ENCODE data around the gene MSS51. TPM values are rescaled to one million over a fixed set of nuclear protein-coding genes. Genes with fewer than 3 reads are reported as not detected.

MSS51 gene
- total RNA-seq, 2 donors from 2014 or later = 3.9 to 4.0 TPM

GRCh38 chr10:73404690-73405089 is 28.7 kb downstream of the MSS51 start:
- no peak overlapping the region for H3K27ac Mint-ChIP-seq

GRCh38 chr10:73401636-73402035 is 31.7 kb downstream of the MSS51 start:
- Histone ChIP-seq H3K9me3 (ENCODE audit: control insufficient read depth, low read length) (peaks cover 9% of the 10 kb centered on the region), H3K9ac (ENCODE audit: extremely low read depth, low read length, poor library complexity, severe bottlenecking) (no peak overlapping the region), H3K27me3 (ENCODE audit: control insufficient read depth, insufficient read depth, low read length, poor library complexity, severe bottlenecking) (no peaks in the 10 kb centered on the region), H3K4me3 (ENCODE audit: low read length) (no peak overlapping the region), H3K4me1 (ENCODE audit: control insufficient read depth, insufficient read depth, low read length) (no peaks in the 10 kb centered on the region), H3K36me3 (ENCODE audit: control insufficient read depth, insufficient read depth, low read length) (peaks cover 34% of the 10 kb centered on the region), H3K27ac (ENCODE audit: low read depth, low read length) (no peak overlapping the region)
- H3K4me3 Mint-ChIP-seq = no peak overlapping the region
- H3K27me3 Mint-ChIP-seq (ENCODE audit: insufficient read depth) = no peaks in the 10 kb centered on the region
- WGBS, 2 experiments (ENCODE audit: insufficient coverage in 1 of 2, insufficient read length in 1 of 2) = 95 to 97% methylated on average over 6 of the region's 6 CpGs
- peaks cover 6% of the 10 kb centered on the region for H3K4me1 Mint-ChIP-seq
- TF ChIP-seq CTCF (conservative IDR thresholded peaks at IDR 0.05) = no peak
- peaks cover 29% of the 10 kb centered on the region for H3K36me3 Mint-ChIP-seq (ENCODE audit: low read depth)
- no peak for DNase-seq
- H3K27ac Mint-ChIP-seq = no peak overlapping the region
- H3K9me3 Mint-ChIP-seq = peaks cover 3% of the 10 kb centered on the region

More at GRCh38 chr10:73404690-73405089, 28.7 kb downstream of the MSS51 start:
- Histone ChIP-seq H3K4me3 (ENCODE audit: low read length) (no peak overlapping the region), H3K9ac (ENCODE audit: extremely low read depth, low read length, poor library complexity, severe bottlenecking) (no peak overlapping the region), H3K4me1 (ENCODE audit: control insufficient read depth, insufficient read depth, low read length) (no peaks in the 10 kb centered on the region), H3K36me3 (ENCODE audit: control insufficient read depth, insufficient read depth, low read length) (peaks cover 22% of the 10 kb centered on the region), H3K27ac (ENCODE audit: low read depth, low read length) (no peak overlapping the region), H3K9me3 (ENCODE audit: control insufficient read depth, low read length) (peaks cover 14% of the 10 kb centered on the region), H3K27me3 (ENCODE audit: control insufficient read depth, insufficient read depth, low read length, poor library complexity, severe bottlenecking) (no peaks in the 10 kb centered on the region)
- no peak overlapping the region for H3K4me3 Mint-ChIP-seq
- H3K27me3 Mint-ChIP-seq (ENCODE audit: insufficient read depth) = no peaks in the 10 kb centered on the region
- TF ChIP-seq CTCF (conservative IDR thresholded peaks at IDR 0.05) = no peak
- 91 to 94% methylated on average over 8 to 9 of the region's 9 CpGs for WGBS, 2 experiments (ENCODE audit: insufficient coverage in 1 of 2, insufficient read length in 1 of 2)
- peaks cover 19% of the 10 kb centered on the region for H3K4me1 Mint-ChIP-seq
- DNase-seq = no peak
- H3K36me3 Mint-ChIP-seq (ENCODE audit: low read depth) = peaks cover 24% of the 10 kb centered on the region
- H3K9me3 Mint-ChIP-seq = peaks cover 3% of the 10 kb centered on the region

GRCh38 chr10:73399063-73399462 is 34.3 kb downstream of the MSS51 start:
- no peak overlapping the region for H3K4me3 ChIP-seq (ENCODE audit: low read length)
- no peak for TF ChIP-seq CTCF (conservative IDR thresholded peaks at IDR 0.05)

More at GRCh38 chr10:73399063-73399462, 34.3 kb downstream of the MSS51 start:
- Mint-ChIP-seq H3K4me3 (no peak overlapping the region), H3K27ac (no peak overlapping the region), H3K36me3 (ENCODE audit: low read depth) (peaks cover 46% of the 10 kb centered on the region), H3K9me3 (peaks cover 5% of the 10 kb centered on the region), H3K4me1 (no peaks in the 10 kb centered on the region), H3K27me3 (ENCODE audit: insufficient read depth) (no peaks in the 10 kb centered on the region)
- DNase-seq = no peak
- WGBS, 2 experiments (ENCODE audit: insufficient coverage in 1 of 2, insufficient read length in 1 of 2) = 95% methylated on average over 4 of the region's 4 CpGs; no CpG with 5 or more reads in 1 of the 2 experiments
- H3K9me3 ChIP-seq (ENCODE audit: control insufficient read depth, low read length) = peaks cover 19% of the 10 kb centered on the region
- no peaks in the 10 kb centered on the region for H3K27me3 ChIP-seq (ENCODE audit: control insufficient read depth, insufficient read depth, low read length, poor library complexity, severe bottlenecking)
- H3K9ac ChIP-seq (ENCODE audit: extremely low read depth, low read length, poor library complexity, severe bottlenecking) = no peak overlapping the region
- no peaks in the 10 kb centered on the region for H3K4me1 ChIP-seq (ENCODE audit: control insufficient read depth, insufficient read depth, low read length)
- no peak overlapping the region for H3K27ac ChIP-seq (ENCODE audit: low read depth, low read length)
- H3K36me3 ChIP-seq (ENCODE audit: control insufficient read depth, insufficient read depth, low read length) = peaks cover 56% of the 10 kb centered on the region

All from endodermal cell (in vitro differentiated cells).